HG03097 (cell line): ENCODE data around the gene TUBGCP3.

Experiments
- ATAC-seq: cut with Tn5 transposase; IDR thresholded peaks from one replicate; pipeline ENCODE4 v1.9.1; 2021; ENCODE audit not compliant: unreplicated experiment, low FRiP score

The TUBGCP3 gene

GRCh38 chr13:112456138-112457056 is 131.6 kb downstream of the TUBGCP3 start:
- no peak for ATAC-seq

- ATAC-seq = no peak
Measured at GRCh38 chr13:112455476-112456059, 132.4 kb downstream of the TUBGCP3 start.

GRCh38 chr13:112454648-112455334 is 133.2 kb downstream of the TUBGCP3 start:
- no peak for ATAC-seq

- no peak for ATAC-seq
Measured at GRCh38 chr13:112453874-112454647, 133.9 kb downstream of the TUBGCP3 start.

- ATAC-seq = no peak
Measured at GRCh38 chr13:112453207-112453829, 134.6 kb downstream of the TUBGCP3 start.

GRCh38 chr13:112452380-112453206 is 135.4 kb downstream of the TUBGCP3 start:
- no peak for ATAC-seq

- ATAC-seq = no peak
Measured at GRCh38 chr13:112451512-112452379, 136.2 kb downstream of the TUBGCP3 start.

- no peak for ATAC-seq
Measured at GRCh38 chr13:112450904-112451240, 137.1 kb downstream of the TUBGCP3 start.

GRCh38 chr13:112450118-112450903 is 137.6 kb downstream of the TUBGCP3 start:
- ATAC-seq = no peak

GRCh38 chr13:112449545-112449930 is 138.4 kb downstream of the TUBGCP3 start:
- ATAC-seq = no peak

GRCh38 chr13:112448621-112449544 is 139.1 kb downstream of the TUBGCP3 start:
- no peak for ATAC-seq

- ATAC-seq = no peak
Measured at GRCh38 chr13:112447761-112448603, 140.0 kb downstream of the TUBGCP3 start.

- ATAC-seq = no peak
Measured at GRCh38 chr13:112447306-112447705, 140.6 kb downstream of the TUBGCP3 start.

GRCh38 chr13:112446867-112447266 is 141.1 kb downstream of the TUBGCP3 start:
- no peak for ATAC-seq

- no peak for ATAC-seq
Measured at GRCh38 chr13:112446347-112446861, 141.5 kb downstream of the TUBGCP3 start.
